HG03097 (cell line): ENCODE data around the gene PDS5A.
"Not testable (repeated sequence)": the region's sequence is repeated elsewhere in the genome, so short reads cannot be mapped to it uniquely, and the experiment has no call there.

Experiments
- ATAC-seq: cut with Tn5 transposase; IDR thresholded peaks from one replicate; pipeline ENCODE4 v1.9.1; 2021; ENCODE audit not compliant: unreplicated experiment, low FRiP score

PDS5A gene

GRCh38 chr4:39908284-39908683 lies 69.4 kb downstream of the PDS5A start:
- no peak for ATAC-seq

- ATAC-seq, result no peak
These were observed 72.1 kb downstream of the PDS5A start for GRCh38 chr4:39905656-39906055.

- not testable (repeated sequence) for ATAC-seq
These were observed 72.7 kb downstream of the PDS5A start for GRCh38 chr4:39905019-39905418.

GRCh38 chr4:39900966-39901365 lies 76.7 kb downstream of the PDS5A start:
- ATAC-seq, result no peak

- no peak for ATAC-seq
These were observed 78.4 kb downstream of the PDS5A start for GRCh38 chr4:39899291-39899690.

- ATAC-seq, result no peak
These were observed 79.7 kb downstream of the PDS5A start for GRCh38 chr4:39898015-39898414.

- no peak for ATAC-seq
These were observed 84.0 kb downstream of the PDS5A start for GRCh38 chr4:39893693-39894072.

- no peak for ATAC-seq
These were observed 84.6 kb downstream of the PDS5A start for GRCh38 chr4:39892988-39893692.

- ATAC-seq, result no peak
These were observed 88.5 kb downstream of the PDS5A start for GRCh38 chr4:39889226-39889625.

GRCh38 chr4:39888541-39888940 lies 89.2 kb downstream of the PDS5A start:
- ATAC-seq, result no peak

GRCh38 chr4:39883646-39884045 lies 94.1 kb downstream of the PDS5A start:
- ATAC-seq, result no peak

- no peak for ATAC-seq
These were observed 95.9 kb downstream of the PDS5A start for GRCh38 chr4:39881789-39882188.

GRCh38 chr4:39877971-39878370 lies 99.7 kb downstream of the PDS5A start:
- ATAC-seq, result no peak

- no peak for ATAC-seq
These were observed 103.9 kb downstream of the PDS5A start for GRCh38 chr4:39873823-39874222.

GRCh38 chr4:39865280-39865679 lies 112.4 kb downstream of the PDS5A start:
- ATAC-seq, result no peak

- ATAC-seq, result no peak
These were observed 113.3 kb downstream of the PDS5A start for GRCh38 chr4:39864391-39864790.

- ATAC-seq, result no peak
These were observed 116.9 kb downstream of the PDS5A start for GRCh38 chr4:39860804-39861203.

GRCh38 chr4:39855909-39856512 lies 121.7 kb downstream of the PDS5A start:
- ATAC-seq, result no peak

- no peak for ATAC-seq
These were observed 125.1 kb downstream of the PDS5A start for GRCh38 chr4:39852636-39853035.

- ATAC-seq, result no peak
These were observed 127.0 kb downstream of the PDS5A start for GRCh38 chr4:39850727-39851126.

- no peak for ATAC-seq
These were observed 131.0 kb downstream of the PDS5A start for GRCh38 chr4:39846705-39847104.

GRCh38 chr4:39846120-39846519 lies 131.6 kb downstream of the PDS5A start:
- no peak for ATAC-seq
